Mesendoderm (in vitro differentiated cells): ENCODE measurements around the gene SLC35E1.

Experiments used
- DNase-seq: peaks from one replicate; pipeline ENCODE4 v3.0.0; 2013
- H2AK5ac ChIP-seq: 2 replicates; pipeline ENCODE4 v1.6.1; 2013; ENCODE audit warnings: low read length, inconsistent platforms
- H2BK120ac ChIP-seq: 2 replicates; pipeline ENCODE4 v1.6.1; 2013; ENCODE audit warnings: low read depth, mild to moderate bottlenecking, low read length, moderate library complexity, mixed read lengths
- H2BK15ac ChIP-seq: replicated peaks from 2 replicates; pipeline ENCODE4 v1.6.1; 2013; ENCODE audit warnings: low read depth, mild to moderate bottlenecking, moderate library complexity
- H2BK5ac ChIP-seq: 2 replicates; pipeline ENCODE4 v1.6.1; 2013; ENCODE audit warnings: low read length, inconsistent platforms
- H3K18ac ChIP-seq: 2 replicates; pipeline ENCODE4 v1.6.1; 2013; ENCODE audit warnings: mild to moderate bottlenecking, low read length, mixed read lengths
- H3K23ac ChIP-seq: one replicate; pipeline ENCODE4 v1.6.1; 2013; ENCODE audit warnings: low read length
- H3K27ac ChIP-seq: 2 replicates; pipeline ENCODE4 v1.5.1; 2013; ENCODE audit warnings: low read depth, mild to moderate bottlenecking, inconsistent platforms, low read length, moderate library complexity
- H3K27me3 ChIP-seq: 2 replicates; pipeline ENCODE4 v1.6.1; 2013; ENCODE audit warnings: low read length, control low read depth, mild to moderate bottlenecking, inconsistent platforms; ENCODE audit not compliant: insufficient read depth, poor library complexity
- H3K36me3 ChIP-seq: 2 replicates; pipeline ENCODE4 v1.6.1; 2013; ENCODE audit warnings: low read length, inconsistent platforms; ENCODE audit not compliant: control insufficient read depth, insufficient read depth
- H3K4ac ChIP-seq: one replicate; pipeline ENCODE4 v1.6.1; 2013; ENCODE audit warnings: low read depth, mild to moderate bottlenecking, low read length, moderate library complexity
- H3K4me1 ChIP-seq: 2 replicates; pipeline ENCODE4 v1.6.1; 2013; ENCODE audit warnings: low read depth, low read length, inconsistent platforms; ENCODE audit not compliant: control insufficient read depth
- H3K4me2 ChIP-seq: 2 replicates; pipeline ENCODE4 v1.6.1; 2013; ENCODE audit warnings: low read length
- H3K4me3 ChIP-seq: 2 replicates; pipeline ENCODE4 v1.5.1; 2013; ENCODE audit warnings: mild to moderate bottlenecking, low read length
- H3K56ac ChIP-seq: one replicate; pipeline ENCODE4 v1.6.1; 2013; ENCODE audit warnings: low read length
- H3K79me1 ChIP-seq: 2 replicates; pipeline ENCODE4 v1.6.1; 2013; ENCODE audit warnings: low read length, inconsistent platforms
- H3K79me2 ChIP-seq: 2 replicates; pipeline ENCODE4 v1.6.1; 2013; ENCODE audit warnings: mild to moderate bottlenecking, low read length; ENCODE audit not compliant: control insufficient read depth, insufficient read depth
- H3K9ac ChIP-seq: 2 replicates; pipeline ENCODE4 v1.6.1; 2013; ENCODE audit warnings: low read length, inconsistent platforms
- H4K5ac ChIP-seq: one replicate; pipeline ENCODE4 v1.6.1; 2013; ENCODE audit warnings: low read length
- H4K8ac ChIP-seq: one replicate; pipeline ENCODE4 v1.6.1; 2013; ENCODE audit warnings: low read depth, mild to moderate bottlenecking, control low read depth, low read length, moderate library complexity
- WGBS: extraction: QIAGEN DNeasy Blood & Tissue Kit; methylation state at CpG from one replicate; pipeline ENCODE4 v1.1.7; 2013; ENCODE audit warnings: low lambda C conversion rate, missing lambda C conversion rate; ENCODE audit not compliant: insufficient coverage; ENCODE audit errors: extremely low coverage; 5-methylcytosine and 5-hydroxymethylcytosine counted together

SLC35E1 gene

GRCh38 chr19:16609511-16610200, 37.4 kb upstream of the SLC35E1 start:
- Histone ChIP-seq H4K8ac (no peak overlapping the region), H3K79me1 (peaks cover 47% of the 10 kb centered on the region), H3K18ac (no peak overlapping the region), H2BK15ac (no peak overlapping the region), H3K36me3 (no peaks in the 10 kb centered on the region), H2BK5ac (no peak overlapping the region), H3K56ac (no peak overlapping the region), H3K79me2 (peaks cover 59% of the 10 kb centered on the region), H3K4ac (no peak overlapping the region), H3K4me3 (no peak overlapping the region), H3K27me3 (no peaks in the 10 kb centered on the region), H2BK120ac (no peak overlapping the region), H3K4me1 (no peaks in the 10 kb centered on the region), H4K5ac (no peak overlapping the region), H3K4me2 (no peak overlapping the region), H2AK5ac (no peak overlapping the region), H3K27ac (no peak overlapping the region), H3K23ac (no peak overlapping the region), H3K9ac (no peak overlapping the region)
- WGBS: no CpG with 5 or more reads among the region's 5 CpGs
- DNase-seq: no peak

GRCh38 chr19:16608290-16608739, 36.1 kb upstream of the SLC35E1 start:
- H3K18ac ChIP-seq: no peak overlapping the region
- no peak overlapping the region for H3K9ac ChIP-seq
- H4K8ac ChIP-seq: no peak overlapping the region
- no peak overlapping the region for H2BK15ac ChIP-seq
- no peak overlapping the region for H3K4me2 ChIP-seq
- no peak overlapping the region for H2BK5ac ChIP-seq
- H3K56ac ChIP-seq: no peak overlapping the region
- no peak overlapping the region for H2AK5ac ChIP-seq
- no peak for DNase-seq
- no peak overlapping the region for H3K23ac ChIP-seq
- H3K4me1 ChIP-seq: no peaks in the 10 kb centered on the region
- no peak overlapping the region for H3K27ac ChIP-seq
- H3K79me2 ChIP-seq: peaks cover 58% of the 10 kb centered on the region
- peaks cover 49% of the 10 kb centered on the region for H3K79me1 ChIP-seq
- H3K27me3 ChIP-seq: no peaks in the 10 kb centered on the region
- no peak overlapping the region for H2BK120ac ChIP-seq
- no peak overlapping the region for H3K4me3 ChIP-seq
- no peaks in the 10 kb centered on the region for H3K36me3 ChIP-seq
- H3K4ac ChIP-seq: no peak overlapping the region
- no CpG with 5 or more reads among the region's 1 CpG for WGBS
- no peak overlapping the region for H4K5ac ChIP-seq

GRCh38 chr19:16607819-16608218, 35.6 kb upstream of the SLC35E1 start:
- Histone ChIP-seq H2BK120ac (no peak overlapping the region), H3K23ac (no peak overlapping the region), H2BK5ac (no peak overlapping the region), H4K5ac (no peak overlapping the region), H3K79me1 (peaks cover 50% of the 10 kb centered on the region), H2AK5ac (no peak overlapping the region), H3K4me2 (no peak overlapping the region), H3K4ac (no peak overlapping the region), H2BK15ac (no peak overlapping the region), H3K27ac (no peak overlapping the region), H3K36me3 (no peaks in the 10 kb centered on the region), H3K4me3 (no peak overlapping the region), H3K79me2 (peaks cover 60% of the 10 kb centered on the region), H4K8ac (no peak overlapping the region), H3K56ac (no peak overlapping the region), H3K27me3 (no peaks in the 10 kb centered on the region), H3K4me1 (no peaks in the 10 kb centered on the region), H3K18ac (no peak overlapping the region), H3K9ac (no peak overlapping the region)
- DNase-seq: no peak
- no CpG with 5 or more reads among the region's 12 CpGs for whole genome bisulfite sequencing

GRCh38 chr19:16605553-16605994, 33.4 kb upstream of the SLC35E1 start:
- peaks cover 45% of the 10 kb centered on the region for H3K79me1 ChIP-seq
- H3K79me2 ChIP-seq: peaks cover 55% of the 10 kb centered on the region
- no peak overlapping the region for H4K8ac ChIP-seq
- H3K27me3 ChIP-seq: no peaks in the 10 kb centered on the region
- no CpG with 5 or more reads among the region's 8 CpGs for WGBS
- H2BK120ac ChIP-seq: no peak overlapping the region
- H3K4me3 ChIP-seq: no peak overlapping the region
- H2BK5ac ChIP-seq: no peak overlapping the region
- H3K4me2 ChIP-seq: no peak overlapping the region
- H3K18ac ChIP-seq: no peak overlapping the region
- no peak overlapping the region for H3K4ac ChIP-seq
- H2AK5ac ChIP-seq: no peak overlapping the region
- no peak overlapping the region for H3K23ac ChIP-seq
- no peak overlapping the region for H2BK15ac ChIP-seq
- DNase-seq: no peak
- H3K56ac ChIP-seq: no peak overlapping the region
- H3K27ac ChIP-seq: no peak overlapping the region
- no peaks in the 10 kb centered on the region for H3K36me3 ChIP-seq
- no peaks in the 10 kb centered on the region for H3K4me1 ChIP-seq
- H4K5ac ChIP-seq: no peak overlapping the region
- no peak overlapping the region for H3K9ac ChIP-seq

- Histone ChIP-seq H3K23ac (no peak overlapping the region), H2BK5ac (no peak overlapping the region), H2BK120ac (no peak overlapping the region), H3K4me3 (no peak overlapping the region), H3K36me3 (no peaks in the 10 kb centered on the region), H3K4ac (no peak overlapping the region), H3K4me1 (no peaks in the 10 kb centered on the region), H3K27me3 (no peaks in the 10 kb centered on the region), H3K27ac (no peak overlapping the region), H3K56ac (no peak overlapping the region), H4K5ac (no peak overlapping the region), H4K8ac (no peak overlapping the region), H3K79me2 (peaks cover 56% of the 10 kb centered on the region), H3K9ac (no peak overlapping the region), H3K18ac (no peak overlapping the region), H3K4me2 (no peak overlapping the region), H3K79me1 (peaks cover 44% of the 10 kb centered on the region), H2AK5ac (no peak overlapping the region), H2BK15ac (no peak overlapping the region)
- no peak for DNase-seq
- no CpG with 5 or more reads among the region's 3 CpGs for WGBS
Measured at GRCh38 chr19:16605115-16605514, 32.9 kb upstream of the SLC35E1 start.

GRCh38 chr19:16604615-16605014, 32.4 kb upstream of the SLC35E1 start:
- Histone ChIP-seq H3K4me1 (no peaks in the 10 kb centered on the region), H4K8ac (no peak overlapping the region), H4K5ac (no peak overlapping the region), H2BK15ac (no peak overlapping the region), H2AK5ac (no peak overlapping the region), H3K27me3 (no peaks in the 10 kb centered on the region), H3K36me3 (no peaks in the 10 kb centered on the region), H3K79me1 (peaks cover 49% of the 10 kb centered on the region), H3K4ac (no peak overlapping the region), H3K27ac (no peak overlapping the region), H3K4me2 (no peak overlapping the region), H2BK5ac (no peak overlapping the region), H2BK120ac (no peak overlapping the region), H3K56ac (no peak overlapping the region), H3K18ac (no peak overlapping the region), H3K4me3 (no peak overlapping the region), H3K79me2 (peaks cover 59% of the 10 kb centered on the region), H3K23ac (no peak overlapping the region), H3K9ac (no peak overlapping the region)
- DNase-seq: no peak
- WGBS: no CpG with 5 or more reads among the region's 6 CpGs
